HG03045 (cell line): Measurements from ENCODE around the gene CTNND1.
A peak's percentile ranks its signal among the peaks of the same experiment; 100 is the strongest.
"Not testable (repeated sequence)": the region's sequence is repeated elsewhere in the genome, so short reads cannot be mapped to it uniquely, and the experiment has no call there.

Source experiments
- ATAC-seq: cut with Tn5 transposase; IDR thresholded peaks from one replicate; pipeline ENCODE4 v1.9.1; 2021; ENCODE audit warnings: mild to moderate bottlenecking, moderate library complexity; ENCODE audit not compliant: unreplicated experiment

Gene CTNND1, protein sequence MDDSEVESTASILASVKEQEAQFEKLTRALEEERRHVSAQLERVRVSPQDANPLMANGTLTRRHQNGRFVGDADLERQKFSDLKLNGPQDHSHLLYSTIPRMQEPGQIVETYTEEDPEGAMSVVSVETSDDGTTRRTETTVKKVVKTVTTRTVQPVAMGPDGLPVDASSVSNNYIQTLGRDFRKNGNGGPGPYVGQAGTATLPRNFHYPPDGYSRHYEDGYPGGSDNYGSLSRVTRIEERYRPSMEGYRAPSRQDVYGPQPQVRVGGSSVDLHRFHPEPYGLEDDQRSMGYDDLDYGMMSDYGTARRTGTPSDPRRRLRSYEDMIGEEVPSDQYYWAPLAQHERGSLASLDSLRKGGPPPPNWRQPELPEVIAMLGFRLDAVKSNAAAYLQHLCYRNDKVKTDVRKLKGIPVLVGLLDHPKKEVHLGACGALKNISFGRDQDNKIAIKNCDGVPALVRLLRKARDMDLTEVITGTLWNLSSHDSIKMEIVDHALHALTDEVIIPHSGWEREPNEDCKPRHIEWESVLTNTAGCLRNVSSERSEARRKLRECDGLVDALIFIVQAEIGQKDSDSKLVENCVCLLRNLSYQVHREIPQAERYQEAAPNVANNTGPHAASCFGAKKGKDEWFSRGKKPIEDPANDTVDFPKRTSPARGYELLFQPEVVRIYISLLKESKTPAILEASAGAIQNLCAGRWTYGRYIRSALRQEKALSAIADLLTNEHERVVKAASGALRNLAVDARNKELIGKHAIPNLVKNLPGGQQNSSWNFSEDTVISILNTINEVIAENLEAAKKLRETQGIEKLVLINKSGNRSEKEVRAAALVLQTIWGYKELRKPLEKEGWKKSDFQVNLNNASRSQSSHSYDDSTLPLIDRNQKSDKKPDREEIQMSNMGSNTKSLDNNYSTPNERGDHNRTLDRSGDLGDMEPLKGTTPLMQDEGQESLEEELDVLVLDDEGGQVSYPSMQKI

GRCh38 chr11:57761301-57762234, at the start of gene CTNND1:
TSS of gene CTNND1 (plus strand) at chr11:57761802. CDS start at chr11:57791479, 29,677 bp downstream.
- ATAC-seq = peak; percentile 79

- peak; percentile 93 for ATAC-seq
Observed at GRCh38 chr11:57712256-57713150, 49.1 kb upstream of the CTNND1 start, which contains the start of gene TMX2. TSS of gene TMX2 (plus strand) at chr11:57712593. CDS start at chr11:57712619, 26 bp downstream.

DNA sequence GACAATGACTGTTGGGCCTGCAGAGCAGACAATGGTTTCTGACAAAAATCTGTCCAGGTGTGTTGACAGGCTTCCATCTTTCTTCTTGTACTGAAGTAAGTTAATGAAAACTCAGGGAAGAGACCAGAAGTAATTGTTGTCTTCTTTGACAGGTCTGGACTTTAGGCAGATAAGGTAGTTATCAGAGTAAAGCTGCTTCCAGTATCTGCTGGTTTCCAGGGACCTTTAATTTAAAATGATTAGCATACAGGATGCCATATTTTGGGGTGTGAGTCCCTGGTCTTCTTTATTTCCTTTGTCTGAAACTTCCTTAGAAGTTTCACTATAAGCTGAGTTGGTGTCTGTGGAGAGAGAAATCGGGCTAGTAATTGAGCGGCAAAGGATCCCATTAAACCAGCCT, 47.8 kb upstream of the CTNND1 start:
- ATAC-seq = no peak

GRCh38 chr11:57716726-57717125, 44.9 kb upstream of the CTNND1 start:
- ATAC-seq = not testable (repeated sequence)

GRCh38 chr11:57727185-57727584, 34.4 kb upstream of the CTNND1 start:
- ATAC-seq = no peak

- ATAC-seq = no peak
Observed at GRCh38 chr11:57728829-57729228, 32.8 kb upstream of the CTNND1 start.

DNA sequence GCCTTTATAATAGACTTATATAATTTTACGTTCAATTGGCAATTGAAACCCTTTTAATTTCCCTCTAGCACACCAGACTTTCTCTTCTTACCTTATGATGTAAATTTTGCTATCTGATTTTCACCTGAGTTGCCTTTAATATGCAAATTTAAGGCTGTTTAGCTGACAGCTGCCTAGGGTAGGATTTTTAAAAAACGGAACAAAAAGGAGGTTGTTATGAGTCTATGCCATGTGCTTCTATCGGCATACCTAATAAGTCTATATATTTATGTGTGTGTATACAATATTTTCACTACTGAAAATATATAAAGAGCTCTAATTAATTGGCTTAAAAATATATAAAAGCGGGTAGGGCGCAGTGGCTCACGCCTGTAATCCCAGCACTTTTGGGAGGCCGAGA, 32.1 kb upstream of the CTNND1 start:
- no peak for ATAC-seq

GRCh38 chr11:57732661-57733060, 28.9 kb upstream of the CTNND1 start:
- ATAC-seq = no peak

- no peak for ATAC-seq
Observed at GRCh38 chr11:57735619-57736298, 25.8 kb upstream of the CTNND1 start.

- ATAC-seq = peak; percentile 86
Observed at GRCh38 chr11:57741132-57742086, 20.2 kb upstream of the CTNND1 start, which contains the start of gene SELENOH. TSS of gene SELENOH (plus strand) at chr11:57741491. CDS start at chr11:57741596, 105 bp downstream.

DNA sequence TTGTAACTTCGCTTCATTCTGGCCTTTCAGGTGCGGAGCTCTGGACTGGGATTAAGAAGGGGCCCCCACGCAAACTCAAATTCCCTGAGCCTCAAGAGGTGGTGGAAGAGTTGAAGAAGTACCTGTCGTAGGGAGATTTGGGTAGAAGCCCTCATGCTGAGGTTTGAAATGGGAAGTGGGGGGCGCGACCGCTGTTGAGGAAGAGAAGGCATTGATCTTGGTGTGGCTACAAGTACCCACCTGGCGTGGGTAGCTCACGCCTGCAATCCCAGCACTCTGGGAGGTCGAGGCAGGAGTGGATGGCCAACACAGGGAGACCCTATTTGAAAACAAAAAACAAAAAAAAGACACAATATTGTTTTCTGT, 19.5 kb upstream of the CTNND1 start:
- ATAC-seq = no peak

DNA sequence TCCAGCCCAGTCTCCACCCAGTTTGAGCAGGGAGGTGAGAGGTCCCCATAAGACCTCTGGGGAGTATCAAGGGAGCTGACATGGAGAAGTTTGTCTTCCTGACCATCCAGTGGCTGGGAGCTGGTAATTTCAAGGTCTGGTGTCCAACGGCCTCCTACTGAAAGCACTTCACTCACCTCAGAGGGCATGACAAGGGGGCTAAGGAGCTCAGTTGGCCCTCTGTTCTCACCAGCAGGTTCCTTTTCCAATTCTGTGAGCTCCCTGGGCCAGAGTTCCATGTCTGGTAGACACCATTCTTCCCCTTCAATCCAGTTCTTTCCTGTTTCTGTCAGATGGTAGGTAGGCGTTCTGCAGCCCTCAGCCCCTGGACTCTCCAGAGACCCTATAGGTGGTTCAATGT, 17.2 kb upstream of the CTNND1 start:
- no peak for ATAC-seq

GRCh38 chr11:57745206-57745605, 16.4 kb upstream of the CTNND1 start:
- no peak for ATAC-seq

DNA sequence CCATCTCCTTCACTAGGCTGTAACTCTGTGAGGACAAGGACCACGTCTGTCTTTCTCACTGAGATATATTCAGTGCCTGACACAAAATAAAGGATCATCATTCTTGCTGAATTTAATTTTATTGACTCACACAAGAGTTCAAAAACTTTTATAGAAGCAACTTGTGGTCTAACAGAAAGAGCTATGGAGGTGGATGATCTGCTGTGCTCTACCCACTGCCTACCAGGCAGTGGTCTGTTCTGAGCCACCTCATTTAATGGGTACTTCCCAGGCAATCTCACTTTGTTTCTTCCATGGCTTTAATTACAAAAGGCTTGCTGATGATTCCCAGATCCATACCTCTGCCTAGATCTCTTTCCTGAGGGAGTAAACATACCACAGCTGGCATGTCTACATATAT, 14.7 kb upstream of the CTNND1 start:
- no peak for ATAC-seq

- ATAC-seq = no peak
Observed at GRCh38 chr11:57751176-57751575, 10.4 kb upstream of the CTNND1 start.

GRCh38 chr11:57751676-57752253, 9.8 kb upstream of the CTNND1 start, which contains the start of gene BTBD18:
TSS of gene BTBD18 (minus strand) at chr11:57751819. CDS start at chr11:57751188, 631 bp downstream.
- ATAC-seq = no peak

DNA sequence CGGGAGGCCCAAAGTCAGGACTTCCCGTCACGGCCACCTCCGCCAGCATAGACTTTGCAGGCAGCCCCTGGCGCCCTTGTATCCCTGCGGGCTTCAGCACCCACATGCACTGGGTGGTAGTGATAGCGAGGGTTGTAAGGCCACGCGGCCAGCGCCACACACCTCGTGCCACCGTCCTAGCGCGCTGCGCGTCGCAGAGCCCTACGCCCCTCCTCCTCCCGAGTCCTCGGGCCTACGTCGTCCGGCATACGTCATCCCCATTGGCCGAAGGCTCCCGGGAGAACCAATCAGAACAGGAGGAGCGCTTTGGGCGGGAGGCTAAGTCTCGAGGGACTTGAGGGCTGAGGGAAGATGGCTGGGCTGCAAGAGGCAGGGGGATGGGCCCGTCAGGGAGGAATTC, 8.6 kb upstream of the CTNND1 start:
- ATAC-seq = no peak
